Type B pancreatic cell (in vitro differentiated cells): Measurements from ENCODE around the gene FRY. TPM values are rescaled to one million over a fixed set of nuclear protein-coding genes. Genes with fewer than 3 reads are reported as not detected.
A peak's percentile ranks its signal among the peaks of the same experiment; 100 is the strongest.

Source experiments
- DNase-seq: peaks from one replicate; pipeline ENCODE4 v3.0.0; 2021; ENCODE audit warnings: mixed read lengths; ENCODE audit not compliant: unreplicated experiment; ENCODE audit errors: extremely low spot score
- H3K27ac Mint-ChIP-seq: 2 replicates; pipeline ENCODE4 v1.8.0; 2021; ENCODE audit warnings: mild to moderate bottlenecking, mixed read lengths
- H3K27me3 Mint-ChIP-seq: 2 replicates; pipeline ENCODE4 v1.8.0; 2021; ENCODE audit warnings: mixed read lengths
- H3K36me3 Mint-ChIP-seq: 2 replicates; pipeline ENCODE4 v1.8.0; 2021; ENCODE audit warnings: mixed read lengths
- H3K4me1 Mint-ChIP-seq: one replicate; pipeline ENCODE4 v1.8.0; 2021; ENCODE audit warnings: mixed read lengths; ENCODE audit not compliant: unreplicated experiment
- H3K4me3 Mint-ChIP-seq: 2 replicates; pipeline ENCODE4 v1.8.0; 2021; ENCODE audit warnings: mild to moderate bottlenecking, mixed read lengths
- H3K9me3 Mint-ChIP-seq: 2 replicates; pipeline ENCODE4 v1.8.0; 2021; ENCODE audit warnings: mixed read lengths
- CTCF ChIP-seq: fragments of 200-600 bp; sonication (generic); conservative IDR thresholded peaks from 2 replicates; pipeline ENCODE4 v1.5.0; 2021; ENCODE audit warnings: antibody characterized with exemption, mild to moderate bottlenecking
- total RNA-seq: library from RNA; stranded (reverse); gene quantifications from 2 replicates; pipeline ENCODE4 v1.2.1, GENCODE V29; 2021; ENCODE audit warnings: low replicate concordance

Gene FRY
- total RNA-seq, 1 donor from 2014 or later: 13.4 TPM

- Mint-ChIP-seq H3K36me3 (peaks cover 2% of the 10 kb centered on the region), H3K4me1 (peaks cover 13% of the 10 kb centered on the region), H3K27ac (peak within 1 kb of the TSS; percentile 100), H3K4me3 (peak within 1 kb of the TSS; percentile 97), H3K27me3 (no peaks in the 10 kb centered on the region), H3K9me3 (no peaks in the 10 kb centered on the region)
- no peak for TF ChIP-seq CTCF
- DNase-seq: peak; percentile 88
These were observed 283.9 kb downstream of the FRY start, which contains the start of the genes BRCA2 and ZAR1L for GRCh38 chr13:32315238-32316027. Gene BRCA2 (plus strand): TSS chr13:32315508. CDS start chr13:32316461, 953 bp downstream. Gene ZAR1L (minus strand): TSS chr13:32315363. CDS start chr13:32311925, 3,438 bp downstream.

- H3K27ac Mint-ChIP-seq: peak overlapping the region; percentile 100
- H3K9me3 Mint-ChIP-seq: no peaks in the 10 kb centered on the region
- DNase-seq: no peak
- no peaks in the 10 kb centered on the region for H3K27me3 Mint-ChIP-seq
- peak overlapping the region; percentile 97 for H3K4me3 Mint-ChIP-seq
- H3K36me3 Mint-ChIP-seq: peaks cover 3% of the 10 kb centered on the region
- no peak for TF ChIP-seq CTCF
- H3K4me1 Mint-ChIP-seq: peaks cover 13% of the 10 kb centered on the region
These were observed 284.4 kb downstream of the FRY start for GRCh38 chr13:32316028-32316339.

GRCh38 chr13:32316501-32316900, 284.9 kb downstream of the FRY start:
- no peak for TF ChIP-seq CTCF
- H3K27me3 Mint-ChIP-seq: no peaks in the 10 kb centered on the region
- no peak for DNase-seq
- H3K27ac Mint-ChIP-seq: peak overlapping the region; percentile 15
- peaks cover 13% of the 10 kb centered on the region for H3K4me1 Mint-ChIP-seq
- H3K9me3 Mint-ChIP-seq: no peaks in the 10 kb centered on the region
- H3K36me3 Mint-ChIP-seq: peaks cover 3% of the 10 kb centered on the region
- peak overlapping the region; percentile 97 for H3K4me3 Mint-ChIP-seq

- TF ChIP-seq CTCF: no peak
- H3K27me3 Mint-ChIP-seq: no peaks in the 10 kb centered on the region
- no peak overlapping the region for H3K4me3 Mint-ChIP-seq
- H3K4me1 Mint-ChIP-seq: peaks cover 13% of the 10 kb centered on the region
- no peak overlapping the region for H3K27ac Mint-ChIP-seq
- peaks cover 9% of the 10 kb centered on the region for H3K36me3 Mint-ChIP-seq
- H3K9me3 Mint-ChIP-seq: no peaks in the 10 kb centered on the region
- DNase-seq: no peak
These were observed 286.3 kb downstream of the FRY start for GRCh38 chr13:32317716-32318465.

- Mint-ChIP-seq H3K4me1 (peaks cover 8% of the 10 kb centered on the region), H3K36me3 (peaks cover 12% of the 10 kb centered on the region), H3K9me3 (no peaks in the 10 kb centered on the region), H3K27me3 (no peaks in the 10 kb centered on the region), H3K27ac (no peak overlapping the region), H3K4me3 (no peak overlapping the region)
- no peak for TF ChIP-seq CTCF
- no peak for DNase-seq
These were observed 289.0 kb downstream of the FRY start for GRCh38 chr13:32320528-32320927.
